H9 (cell line): ENCODE measurements around the gene DCX. TPM values are rescaled to one million over a fixed set of nuclear protein-coding genes. Genes with fewer than 3 reads are reported as not detected.

Source experiments
- DNase-seq: peaks from one replicate; pipeline ENCODE4 v3.0.0-alpha.2; 2017
- H2AFZ ChIP-seq: one replicate; pipeline ENCODE4 v1.6.1; 2013; ENCODE audit warnings: mild to moderate bottlenecking, low read length, control low read depth, moderate library complexity
- H2AK5ac ChIP-seq: 2 replicates; pipeline ENCODE4 v1.6.1; 2013; ENCODE audit warnings: low read length, control low read depth, mixed read lengths; ENCODE audit not compliant: insufficient read length
- H2BK120ac ChIP-seq: one replicate; pipeline ENCODE4 v1.6.1; 2013; ENCODE audit warnings: low read depth, mild to moderate bottlenecking, low read length, control low read depth, inconsistent platforms; ENCODE audit not compliant: poor library complexity, severe bottlenecking
- H2BK12ac ChIP-seq: 2 replicates; pipeline ENCODE4 v1.6.1; 2013; ENCODE audit warnings: low read length, control low read depth, mixed read lengths, low read depth; ENCODE audit not compliant: insufficient read length
- H2BK15ac ChIP-seq: 2 replicates; pipeline ENCODE4 v1.6.1; 2013; ENCODE audit warnings: low read depth, low read length, control low read depth
- H2BK20ac ChIP-seq: one replicate; pipeline ENCODE4 v1.6.1; 2013; ENCODE audit warnings: low read depth, mild to moderate bottlenecking, low read length, control low read depth, inconsistent platforms; ENCODE audit not compliant: poor library complexity, severe bottlenecking
- H2BK5ac ChIP-seq: 2 replicates; pipeline ENCODE4 v1.6.1; 2013; ENCODE audit warnings: low read length, control low read depth, mixed read lengths; ENCODE audit not compliant: insufficient read length
- H3K14ac ChIP-seq: 2 replicates; pipeline ENCODE4 v1.6.1; 2013; ENCODE audit warnings: low read length, control low read depth; ENCODE audit not compliant: insufficient read depth
- H3K18ac ChIP-seq: 2 replicates; pipeline ENCODE4 v1.6.1; 2013; ENCODE audit warnings: low read depth, mild to moderate bottlenecking, mixed read lengths, low read length, control low read depth; ENCODE audit not compliant: insufficient read length
- H3K23ac ChIP-seq: 2 replicates; pipeline ENCODE4 v1.6.1; 2013; ENCODE audit warnings: low read length, control low read depth, mixed read lengths, low read depth; ENCODE audit not compliant: insufficient read length
- H3K23me2 ChIP-seq: 2 replicates; pipeline ENCODE4 v1.6.1; 2013; ENCODE audit warnings: low read depth, mild to moderate bottlenecking, mixed read lengths, low read length, control low read depth; ENCODE audit not compliant: insufficient read length, poor library complexity, severe bottlenecking
- H3K27ac ChIP-seq: 2 replicates; pipeline ENCODE4 v1.5.1; 2013; ENCODE audit warnings: low read length, control low read depth, mixed read lengths, low read depth; ENCODE audit not compliant: insufficient read length
- H3K27me3 ChIP-seq: 2 replicates; pipeline ENCODE4 v1.6.1; 2013; ENCODE audit warnings: low read length, control low read depth, inconsistent platforms; ENCODE audit not compliant: insufficient read depth
- H3K4ac ChIP-seq: 2 replicates; pipeline ENCODE4 v1.6.1; 2013; ENCODE audit warnings: low read depth, mild to moderate bottlenecking, control low read depth, inconsistent platforms, low read length, moderate library complexity
- H3K4me1 ChIP-seq: 2 replicates; pipeline ENCODE4 v1.6.1; 2013; ENCODE audit warnings: low read length, control low read depth, inconsistent platforms; ENCODE audit not compliant: insufficient read depth
- H3K4me2 ChIP-seq: 2 replicates; pipeline ENCODE4 v1.6.1; 2013; ENCODE audit warnings: low read length, control low read depth, mixed read lengths; ENCODE audit not compliant: insufficient read length, insufficient read depth
- H3K56ac ChIP-seq: 2 replicates; pipeline ENCODE4 v1.6.1; 2013; ENCODE audit warnings: low read depth, mild to moderate bottlenecking, mixed read lengths, low read length, control low read depth; ENCODE audit not compliant: insufficient read length
- H3K79me1 ChIP-seq: 2 replicates; pipeline ENCODE4 v1.6.1; 2013; ENCODE audit warnings: low read depth, mild to moderate bottlenecking, moderate library complexity, low read length, control low read depth, inconsistent platforms; ENCODE audit not compliant: insufficient read depth, poor library complexity, severe bottlenecking
- H3K79me2 ChIP-seq: 2 replicates; pipeline ENCODE4 v1.6.1; 2013; ENCODE audit warnings: low read length, control low read depth, inconsistent platforms; ENCODE audit not compliant: insufficient read depth
- H3K9ac ChIP-seq: 2 replicates; pipeline ENCODE4 v1.6.1; 2013; ENCODE audit warnings: low read length, control low read depth, mixed read lengths; ENCODE audit not compliant: insufficient read length; ENCODE audit errors: extremely low read depth
- H3K9me3 ChIP-seq: one replicate; pipeline ENCODE4 v1.6.1; 2013; ENCODE audit warnings: low read depth, low read length, inconsistent platforms; ENCODE audit not compliant: control insufficient read depth
- H3T11ph ChIP-seq: one replicate; pipeline ENCODE4 v1.6.1; 2013; ENCODE audit warnings: mild to moderate bottlenecking, low read length, control low read depth, inconsistent platforms
- H4K20me1 ChIP-seq: one replicate; pipeline ENCODE4 v1.6.1; 2013; ENCODE audit not compliant: control insufficient read depth, insufficient read length, insufficient read depth
- H4K5ac ChIP-seq: 2 replicates; pipeline ENCODE4 v1.6.1; 2013; ENCODE audit warnings: low read depth, mild to moderate bottlenecking, mixed read lengths, low read length, control low read depth; ENCODE audit not compliant: insufficient read length
- H4K8ac ChIP-seq: replicated peaks from 2 replicates; pipeline ENCODE4 v1.6.1; 2013; ENCODE audit warnings: low read length, control low read depth, mixed read lengths, low read depth; ENCODE audit not compliant: insufficient read length
- H4K91ac ChIP-seq: 2 replicates; pipeline ENCODE4 v1.6.1; 2013; ENCODE audit warnings: low read depth, mild to moderate bottlenecking, moderate library complexity, mixed read lengths, low read length, control low read depth; ENCODE audit not compliant: insufficient read length
- H3K27ac Mint-ChIP-seq, 3 experiments: 2 replicates in 2 of 3; 3 replicates in 1 of 3; pipeline ENCODE4 v1.8.0; 2020 to 2021; ENCODE audit warnings: mixed read lengths in 3 of 3, mild to moderate bottlenecking in 1 of 3, moderate library complexity in 1 of 3
- H3K27me3 Mint-ChIP-seq: 2 replicates; pipeline ENCODE4 v1.8.0; 2021; ENCODE audit warnings: low read depth, mild to moderate bottlenecking, moderate library complexity, mixed read lengths
- H3K36me3 Mint-ChIP-seq, 3 experiments: 2 replicates in 2 of 3; 3 replicates in 1 of 3; pipeline ENCODE4 v1.8.0; 2020 to 2021; ENCODE audit warnings: low read depth in 3 of 3, mixed read lengths in 3 of 3; ENCODE audit not compliant: insufficient read depth in 1 of 3
- H3K4me1 Mint-ChIP-seq, 2 experiments: 2 replicates each; pipeline ENCODE4 v1.8.0; 2020; ENCODE audit warnings: mixed read lengths in 2 of 2
- H3K4me3 Mint-ChIP-seq, 2 experiments: 2 replicates in 1 of 2; 3 replicates in 1 of 2; pipeline ENCODE4 v1.8.0; 2020 to 2021; ENCODE audit warnings: mild to moderate bottlenecking in 2 of 2, mixed read lengths in 2 of 2, moderate library complexity in 1 of 2
- H3K9me3 Mint-ChIP-seq, 2 experiments: 2 replicates in 1 of 2; 3 replicates in 1 of 2; pipeline ENCODE4 v1.8.0; 2020; ENCODE audit warnings: mild to moderate bottlenecking in 2 of 2, mixed read lengths in 2 of 2, moderate library complexity in 1 of 2
- CTCF ChIP-seq: fragments of 200-600 bp; sonication (generic); conservative IDR thresholded peaks from 3 replicates; pipeline ENCODE4 v1.8.0; 2021; ENCODE audit warnings: antibody characterized with exemption, mild to moderate bottlenecking
- WGBS: extraction: QIAGEN DNeasy Blood & Tissue Kit; methylation state at CpG from one replicate; pipeline ENCODE4 v1.1.7; 2013; ENCODE audit warnings: missing lambda C conversion rate, low lambda C conversion rate, mixed read lengths; ENCODE audit not compliant: insufficient read length; ENCODE audit errors: extremely low coverage; 5-methylcytosine and 5-hydroxymethylcytosine counted together
- total RNA-seq: library from RNA; stranded (reverse); gene quantifications from 2 replicates; pipeline ENCODE4 v1.2.1, GENCODE V29; 2021

DCX gene
- total RNA-seq, 1 experiment from 2014 or later = 2.0 TPM

GRCh38 chrX:111322231-111322855 lies 89.6 kb downstream of the DCX start:
- Histone ChIP-seq H3K79me2 (no peaks in the 10 kb centered on the region), H2BK15ac (no peak overlapping the region), H3T11ph (no peak overlapping the region), H4K8ac (no peak overlapping the region), H2AFZ (no peak overlapping the region), H3K4me1 (peaks cover 3% of the 10 kb centered on the region; the same call in 1 of the 2 replicates), H2BK5ac (no peak overlapping the region), H3K18ac (no peak overlapping the region), H3K23ac (no peak overlapping the region), H4K91ac (no peak overlapping the region), H3K4ac (no peak overlapping the region), H3K14ac (no peak overlapping the region), H3K56ac (no peak overlapping the region), H3K23me2 (no peaks in the 10 kb centered on the region), H2BK12ac (no peak overlapping the region), H3K27me3 (no peaks in the 10 kb centered on the region), H3K79me1 (no peaks in the 10 kb centered on the region), H3K4me2 (no peak overlapping the region), H3K9me3 (no peaks in the 10 kb centered on the region), H4K20me1 (no peaks in the 10 kb centered on the region), H2BK20ac (no peak overlapping the region), H2BK120ac (no peak overlapping the region), H2AK5ac (no peak overlapping the region), H3K27ac (no peak overlapping the region), H3K9ac (no peak overlapping the region), H4K5ac (no peak overlapping the region)
- Mint-ChIP-seq H3K27ac (no peak overlapping the region), H3K36me3 (no peaks in the 10 kb centered on the region), H3K27me3 (peaks cover 10% of the 10 kb centered on the region), H3K9me3 (no peaks in the 10 kb centered on the region), H3K4me3 (no peak overlapping the region), H3K4me1 (peaks cover 25 to 35% of the 10 kb centered on the region in 2 experiments)
- DNase-seq = no peak
- TF ChIP-seq CTCF = no peak
- WGBS = no CpG with 5 or more reads among the region's 1 CpG
